ENCODE data around the gene FLNA. TPM values are rescaled to one million over a fixed set of nuclear protein-coding genes. Genes with fewer than 3 reads are reported as not detected.

The FLNA gene
- total RNA-seq, 1 donor from 2014 or later = 225 TPM

DNA sequence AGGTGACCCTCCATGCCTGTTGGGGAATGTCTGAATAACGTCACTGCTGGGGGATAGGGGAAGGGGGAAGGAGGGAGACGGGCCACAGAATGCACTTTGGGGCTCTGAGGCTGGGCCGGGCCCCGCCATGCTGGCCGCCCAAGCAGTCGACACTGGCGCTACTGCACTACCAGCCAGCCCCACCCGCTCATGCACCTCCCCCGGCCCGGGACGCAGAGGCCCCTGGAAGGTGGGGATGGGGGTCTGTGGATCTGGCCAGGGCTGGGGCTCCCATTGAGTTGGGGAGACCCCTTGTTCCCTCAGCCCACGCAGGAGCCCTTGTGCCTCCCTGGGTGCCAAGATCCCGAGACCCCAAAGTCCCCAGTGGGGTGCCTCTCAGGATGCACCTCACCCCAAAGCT is 17.8 kb downstream of the FLNA start:
- H3K9me3 ChIP-seq (replicated peaks) = no peaks in the 10 kb centered on the region
- no peak for DNase-seq
- H3K4me1 ChIP-seq = peaks cover 26% of the 10 kb centered on the region
- peak overlapping the region; percentile 40 for H3K27ac ChIP-seq (replicated peaks)
- intact Hi-C loops (cut with micrococcal nuclease) = no loop called here
- H3K36me3 ChIP-seq = peaks cover 95% of the 10 kb centered on the region
- no peak overlapping the region for H3K4me3 ChIP-seq
- no peaks in the 10 kb centered on the region for H3K27me3 ChIP-seq (ENCODE audit: low read depth)
- TF ChIP-seq, protein P1, sequence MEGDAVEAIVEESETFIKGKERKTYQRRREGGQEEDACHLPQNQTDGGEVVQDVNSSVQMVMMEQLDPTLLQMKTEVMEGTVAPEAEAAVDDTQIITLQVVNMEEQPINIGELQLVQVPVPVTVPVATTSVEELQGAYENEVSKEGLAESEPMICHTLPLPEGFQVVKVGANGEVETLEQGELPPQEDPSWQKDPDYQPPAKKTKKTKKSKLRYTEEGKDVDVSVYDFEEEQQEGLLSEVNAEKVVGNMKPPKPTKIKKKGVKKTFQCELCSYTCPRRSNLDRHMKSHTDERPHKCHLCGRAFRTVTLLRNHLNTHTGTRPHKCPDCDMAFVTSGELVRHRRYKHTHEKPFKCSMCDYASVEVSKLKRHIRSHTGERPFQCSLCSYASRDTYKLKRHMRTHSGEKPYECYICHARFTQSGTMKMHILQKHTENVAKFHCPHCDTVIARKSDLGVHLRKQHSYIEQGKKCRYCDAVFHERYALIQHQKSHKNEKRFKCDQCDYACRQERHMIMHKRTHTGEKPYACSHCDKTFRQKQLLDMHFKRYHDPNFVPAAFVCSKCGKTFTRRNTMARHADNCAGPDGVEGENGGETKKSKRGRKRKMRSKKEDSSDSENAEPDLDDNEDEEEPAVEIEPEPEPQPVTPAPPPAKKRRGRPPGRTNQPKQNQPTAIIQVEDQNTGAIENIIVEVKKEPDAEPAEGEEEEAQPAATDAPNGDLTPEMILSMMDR (IDR thresholded peaks at IDR 0.05; ENCODE audit: borderline replicate concordance) = no peak

DNA sequence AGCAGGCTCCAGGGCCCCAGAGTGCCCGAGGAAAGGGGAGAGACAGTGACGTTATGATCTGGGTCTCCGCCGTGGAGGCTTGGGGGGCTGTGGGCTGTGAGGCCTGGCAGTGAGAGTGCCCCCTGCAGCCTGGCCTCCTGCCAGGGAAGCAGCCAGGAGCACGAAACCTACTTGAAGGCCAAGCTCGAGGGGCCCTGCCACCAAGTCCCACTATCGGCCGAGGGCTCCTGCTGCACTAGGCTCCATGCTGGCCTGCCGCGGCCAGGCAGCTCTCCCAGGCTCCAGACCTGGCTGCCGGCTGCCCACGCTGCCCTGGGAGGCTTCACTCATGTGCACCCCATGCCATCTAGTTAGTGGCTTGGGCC is 18.7 kb downstream of the FLNA start:
- intact Hi-C loops (cut with micrococcal nuclease) = no loop called here
- H3K4me3 ChIP-seq = no peak overlapping the region
- H3K9me3 ChIP-seq (replicated peaks) = no peaks in the 10 kb centered on the region
- peaks cover 32% of the 10 kb centered on the region for H3K4me1 ChIP-seq
- TF ChIP-seq, protein P1 (IDR thresholded peaks at IDR 0.05; ENCODE audit: borderline replicate concordance) = no peak
- peaks cover 99% of the 10 kb centered on the region for H3K36me3 ChIP-seq
- H3K27ac ChIP-seq (replicated peaks) = no peak overlapping the region
- no peaks in the 10 kb centered on the region for H3K27me3 ChIP-seq (ENCODE audit: low read depth)
- DNase-seq = peak; percentile 14

DNA sequence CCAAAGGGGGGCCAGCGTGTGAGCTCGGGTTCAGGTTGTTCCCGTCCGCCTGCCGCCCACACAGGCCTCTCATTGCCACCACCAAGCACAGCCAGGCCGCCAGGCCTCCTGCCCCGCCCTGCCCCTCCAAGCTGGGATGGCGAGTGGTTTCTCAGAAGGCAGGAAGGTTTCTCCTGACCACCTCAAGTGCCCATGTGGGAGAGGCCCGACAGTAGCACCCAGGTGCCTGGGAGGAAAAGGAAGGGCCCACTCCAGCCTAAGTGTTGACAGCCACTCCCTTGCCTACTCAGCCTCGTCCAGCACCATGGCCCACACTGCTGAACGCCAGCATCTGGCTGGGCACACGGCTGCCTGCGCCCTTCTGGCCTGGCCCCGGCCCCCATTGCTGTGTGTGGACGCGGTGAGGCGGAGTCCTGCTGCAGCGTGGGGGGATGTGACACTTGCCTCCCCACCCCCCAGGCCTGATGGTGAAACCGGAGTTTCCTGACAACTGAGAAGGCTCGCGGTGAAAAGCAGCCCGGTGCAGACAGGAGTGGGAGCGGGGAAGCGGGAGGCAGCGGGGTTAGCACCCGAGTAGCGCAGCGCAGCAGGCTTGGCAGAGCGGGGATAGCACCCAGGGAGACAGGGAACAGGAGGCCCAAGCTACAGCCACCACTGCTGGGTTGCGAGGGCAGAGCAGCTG is 19.2 kb downstream of the FLNA start:
- H3K4me1 ChIP-seq = peaks cover 34% of the 10 kb centered on the region
- no peak overlapping the region for H3K4me3 ChIP-seq
- TF ChIP-seq, protein P1 (IDR thresholded peaks at IDR 0.05; ENCODE audit: borderline replicate concordance) = no peak
- intact Hi-C loops (cut with micrococcal nuclease) = no loop called here
- peak; percentile 5 for DNase-seq
- H3K27ac ChIP-seq (replicated peaks) = no peak overlapping the region
- H3K36me3 ChIP-seq = peaks cover 99% of the 10 kb centered on the region
- H3K27me3 ChIP-seq (ENCODE audit: low read depth) = no peaks in the 10 kb centered on the region
- H3K9me3 ChIP-seq (replicated peaks) = no peaks in the 10 kb centered on the region

DNA sequence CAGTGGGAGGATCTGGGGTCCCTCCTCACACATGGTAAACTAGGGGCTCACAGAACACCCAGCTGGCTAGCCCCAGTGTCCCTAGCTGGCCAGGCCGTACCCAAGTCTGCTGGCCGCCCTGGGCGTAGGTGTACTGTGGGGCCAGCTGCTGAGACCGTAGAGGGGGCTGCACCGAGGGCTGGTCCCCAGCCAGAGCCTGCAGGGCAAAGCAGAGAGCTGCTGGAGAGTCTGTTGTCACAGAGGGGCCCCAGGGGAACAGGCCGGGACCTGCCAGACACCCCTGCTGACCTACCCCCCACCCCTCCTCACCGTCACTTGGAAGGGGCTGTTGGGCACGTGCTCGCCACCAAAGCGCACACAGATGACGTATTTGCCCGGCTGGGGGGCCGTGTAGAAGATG is 19.9 kb downstream of the FLNA start:
- Histone ChIP-seq H3K36me3 (peaks cover 99% of the 10 kb centered on the region), H3K9me3 (replicated peaks) (no peaks in the 10 kb centered on the region), H3K27me3 (ENCODE audit: low read depth) (no peaks in the 10 kb centered on the region), H3K4me1 (peaks cover 32% of the 10 kb centered on the region), H3K27ac (replicated peaks) (peak overlapping the region; percentile 19), H3K4me3 (no peak overlapping the region)
- intact Hi-C loops (cut with micrococcal nuclease) = no loop called here
- no peak for DNase-seq
- TF ChIP-seq, protein P1 (IDR thresholded peaks at IDR 0.05; ENCODE audit: borderline replicate concordance) = no peak

DNA sequence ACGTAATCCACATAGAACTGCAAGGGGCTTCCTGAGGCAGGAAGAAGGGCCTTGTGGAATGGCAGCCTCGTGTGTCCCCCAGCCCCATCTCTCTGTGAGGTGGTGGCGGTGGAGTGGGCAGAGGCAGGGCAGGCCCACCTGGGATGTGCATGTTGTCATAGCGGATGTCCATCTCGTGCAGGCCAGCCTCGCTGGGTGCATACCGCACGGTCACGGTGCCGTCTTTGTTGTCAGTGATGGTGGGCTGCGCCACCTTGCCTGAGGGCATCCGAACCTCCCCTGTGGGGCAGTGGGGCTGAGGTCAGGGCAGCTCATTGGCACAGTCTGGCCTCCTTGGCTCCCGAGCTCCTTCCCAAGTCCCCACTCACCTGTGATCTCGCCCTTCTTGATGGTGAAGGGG is 20.4 kb downstream of the FLNA start:
- H3K27me3 ChIP-seq (ENCODE audit: low read depth) = no peaks in the 10 kb centered on the region
- H3K27ac ChIP-seq (replicated peaks) = peak overlapping the region; percentile 19
- no peak overlapping the region for H3K4me3 ChIP-seq
- intact Hi-C loops (cut with micrococcal nuclease) = no loop called here
- H3K4me1 ChIP-seq = peaks cover 27% of the 10 kb centered on the region
- TF ChIP-seq, protein P1 (IDR thresholded peaks at IDR 0.05; ENCODE audit: borderline replicate concordance) = no peak
- no peaks in the 10 kb centered on the region for H3K9me3 ChIP-seq (replicated peaks)
- peaks cover 99% of the 10 kb centered on the region for H3K36me3 ChIP-seq
- peak; percentile 9 for DNase-seq

Data from left ventricle myocardium inferior (tissue), 1 donor.